ENCODE measurements around the gene MYL11.

MYL11 gene

DNA sequence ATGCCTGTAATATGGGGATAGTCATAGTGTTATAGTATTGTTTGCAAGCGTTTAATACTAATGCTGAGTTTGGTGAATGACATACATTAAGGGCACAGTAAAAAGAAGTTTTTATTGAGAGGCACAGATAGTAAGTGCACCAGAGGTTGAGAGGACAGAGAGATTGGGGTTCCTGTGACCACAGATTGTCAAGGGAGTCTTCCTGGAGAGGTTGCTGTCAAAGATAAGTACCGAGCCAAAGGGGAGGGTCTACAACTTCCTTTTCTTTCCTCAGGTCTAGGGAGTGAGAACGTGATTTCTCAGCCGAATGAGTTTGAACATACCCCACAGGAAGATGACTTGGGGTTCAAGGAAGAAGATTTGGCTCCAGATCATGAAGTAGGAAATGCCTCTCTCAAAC is 22.5 kb downstream of the MYL11 start:
- peak; percentile 70 for DNase-seq

DNA sequence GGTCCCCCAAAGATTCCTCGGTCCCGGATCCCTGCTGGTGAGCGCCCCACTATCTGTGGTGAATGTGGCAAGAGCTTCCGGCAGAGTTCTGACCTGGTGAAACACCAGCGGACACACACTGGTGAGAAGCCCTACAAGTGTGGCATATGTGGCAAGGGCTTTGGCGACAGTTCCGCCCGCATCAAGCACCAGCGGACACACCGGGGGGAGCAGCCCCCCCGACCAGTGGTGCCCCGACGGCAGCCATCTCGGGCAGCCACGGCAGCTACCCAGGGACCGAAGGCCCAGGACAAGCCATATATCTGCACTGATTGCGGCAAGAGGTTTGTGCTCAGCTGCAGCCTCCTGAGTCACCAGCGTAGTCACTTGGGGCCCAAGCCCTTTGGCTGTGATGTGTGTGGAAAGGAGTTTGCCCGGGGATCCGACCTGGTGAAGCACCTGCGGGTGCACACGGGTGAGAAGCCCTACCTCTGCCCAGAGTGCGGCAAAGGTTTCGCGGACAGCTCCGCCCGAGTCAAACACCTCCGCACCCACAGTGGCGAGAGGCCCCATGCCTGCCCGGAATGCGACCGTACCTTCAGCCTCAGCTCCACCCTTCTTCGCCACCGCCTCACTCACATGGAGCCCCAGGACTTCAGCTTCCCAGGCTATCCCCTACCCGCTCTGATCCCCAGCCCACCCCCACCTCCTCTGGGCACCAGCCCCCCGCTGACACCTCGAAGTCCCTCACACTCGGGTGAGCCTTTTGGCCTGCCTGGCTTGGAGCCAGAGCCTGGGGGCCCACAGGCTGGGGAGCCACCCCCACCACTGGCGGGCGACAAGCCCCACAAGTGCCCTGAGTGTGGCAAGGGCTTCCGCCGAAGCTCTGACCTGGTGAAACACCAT is 23.4 kb downstream of the MYL11 start:
- DNase-seq: no peak

DNA sequence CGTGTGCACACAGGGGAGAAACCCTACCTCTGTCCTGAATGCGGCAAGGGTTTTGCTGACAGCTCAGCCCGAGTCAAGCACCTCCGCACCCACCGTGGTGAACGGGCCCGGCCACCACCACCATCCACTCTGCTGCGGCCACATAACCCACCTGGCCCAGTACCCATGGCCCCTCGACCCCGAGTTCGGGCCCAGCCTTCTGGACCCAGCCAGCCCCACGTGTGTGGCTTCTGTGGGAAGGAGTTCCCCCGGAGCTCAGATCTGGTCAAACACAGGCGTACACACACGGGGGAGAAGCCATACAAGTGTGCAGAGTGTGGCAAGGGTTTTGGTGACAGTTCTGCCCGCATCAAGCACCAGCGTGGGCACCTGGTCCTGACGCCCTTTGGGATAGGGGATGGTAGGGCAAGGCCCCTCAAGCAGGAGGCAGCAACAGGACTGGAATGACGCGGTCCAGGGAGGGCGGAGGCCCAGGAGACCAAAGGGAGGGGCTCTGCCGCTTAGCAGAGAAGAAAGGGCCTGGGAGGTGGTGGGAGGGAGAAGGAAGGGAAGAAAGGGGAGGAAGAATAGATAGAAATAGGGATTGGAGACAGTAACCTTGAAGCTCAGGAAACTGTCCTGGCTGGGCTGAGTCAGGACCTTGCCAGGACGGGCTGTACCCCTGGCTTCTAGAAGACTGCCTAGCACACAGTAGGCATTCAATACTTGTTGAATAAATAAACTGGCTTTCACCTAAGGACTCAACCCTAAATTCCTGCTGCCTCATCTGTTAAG is 24.2 kb downstream of the MYL11 start:
- DNase-seq: no peak

DNA sequence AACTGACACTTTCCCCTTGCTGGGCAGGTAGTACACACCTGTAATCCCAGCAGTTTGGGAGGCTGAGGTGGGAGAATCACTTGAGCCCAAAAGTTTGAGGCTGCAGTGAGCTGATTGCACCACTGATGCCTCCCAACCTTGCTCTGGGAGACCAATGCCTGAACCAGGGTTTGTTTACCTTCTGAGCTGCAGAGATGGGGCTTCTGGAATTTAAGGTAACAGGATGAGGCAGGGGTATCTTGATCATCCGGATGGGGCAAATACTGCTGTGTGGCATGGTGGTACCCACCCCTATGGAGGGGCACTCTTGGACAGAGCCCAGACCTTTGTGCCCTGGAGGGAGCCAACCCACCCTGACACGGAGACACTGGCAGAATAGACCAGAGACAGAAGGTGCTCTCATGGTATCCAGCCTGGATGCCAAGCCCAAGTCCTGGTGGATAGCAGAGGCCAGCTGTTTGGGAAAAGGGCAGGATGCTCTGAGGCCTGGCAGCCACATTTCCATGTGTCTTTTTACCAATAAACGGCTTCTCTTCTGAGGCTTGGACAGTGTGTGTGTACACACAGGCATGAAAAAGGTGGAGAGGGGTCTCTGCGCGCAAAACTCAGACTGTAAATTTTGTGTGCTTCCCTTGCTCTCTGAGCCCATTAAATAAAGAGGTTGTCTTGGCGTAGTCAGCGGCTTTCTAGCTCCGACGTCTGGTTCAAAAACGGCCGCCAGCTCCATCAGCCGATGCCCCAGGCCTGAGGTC is 25.0 kb downstream of the MYL11 start:
- DNase-seq: no peak

DNA sequence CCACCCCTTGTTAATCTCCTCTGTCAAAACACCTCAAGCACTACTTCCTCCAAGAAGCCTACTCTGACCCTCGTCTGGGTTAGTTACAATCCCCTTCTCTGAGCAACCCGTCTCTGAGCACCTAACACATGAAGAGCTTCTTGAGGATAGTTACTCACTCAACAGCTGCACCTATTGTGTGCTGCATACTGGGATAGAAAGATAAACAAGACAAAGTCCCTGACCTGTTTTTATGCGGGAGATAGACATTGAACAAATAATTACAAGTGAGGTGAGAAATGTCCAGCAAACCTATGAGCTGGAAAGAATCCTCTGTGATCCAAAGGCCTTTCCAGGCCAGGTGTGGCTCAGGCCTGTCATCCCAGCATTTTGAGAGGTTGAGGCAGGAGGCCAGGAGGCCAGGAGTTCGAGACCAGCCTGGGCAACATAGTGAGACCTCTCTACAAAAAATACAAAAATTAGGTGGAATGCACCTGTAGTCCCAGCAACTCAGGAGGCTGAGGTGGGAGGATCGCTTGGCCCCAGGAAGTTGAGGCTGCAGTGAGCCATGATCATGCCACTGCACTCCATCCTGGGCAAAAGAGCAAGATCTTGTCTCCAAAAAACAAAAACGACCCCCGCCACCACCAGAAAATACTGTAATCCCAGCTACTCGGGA is 27.3 kb downstream of the MYL11 start:
- no peak for DNase-seq

DNA sequence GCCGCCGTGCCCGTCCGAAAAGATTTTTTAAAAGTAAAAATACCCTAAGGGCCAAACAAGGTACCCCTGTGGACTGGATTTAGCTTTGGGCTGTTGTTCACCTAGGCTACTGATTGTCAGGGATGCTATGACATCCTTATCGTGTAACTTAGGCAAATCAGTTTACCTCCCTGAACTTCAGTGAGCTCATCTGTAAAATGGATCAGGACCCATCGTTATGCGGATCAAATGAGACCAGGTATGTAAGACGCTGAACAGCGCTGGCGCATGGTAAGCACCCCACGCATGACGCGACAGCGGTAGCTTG is 32.1 kb downstream of the MYL11 start:
- DNase-seq: no peak

DNA sequence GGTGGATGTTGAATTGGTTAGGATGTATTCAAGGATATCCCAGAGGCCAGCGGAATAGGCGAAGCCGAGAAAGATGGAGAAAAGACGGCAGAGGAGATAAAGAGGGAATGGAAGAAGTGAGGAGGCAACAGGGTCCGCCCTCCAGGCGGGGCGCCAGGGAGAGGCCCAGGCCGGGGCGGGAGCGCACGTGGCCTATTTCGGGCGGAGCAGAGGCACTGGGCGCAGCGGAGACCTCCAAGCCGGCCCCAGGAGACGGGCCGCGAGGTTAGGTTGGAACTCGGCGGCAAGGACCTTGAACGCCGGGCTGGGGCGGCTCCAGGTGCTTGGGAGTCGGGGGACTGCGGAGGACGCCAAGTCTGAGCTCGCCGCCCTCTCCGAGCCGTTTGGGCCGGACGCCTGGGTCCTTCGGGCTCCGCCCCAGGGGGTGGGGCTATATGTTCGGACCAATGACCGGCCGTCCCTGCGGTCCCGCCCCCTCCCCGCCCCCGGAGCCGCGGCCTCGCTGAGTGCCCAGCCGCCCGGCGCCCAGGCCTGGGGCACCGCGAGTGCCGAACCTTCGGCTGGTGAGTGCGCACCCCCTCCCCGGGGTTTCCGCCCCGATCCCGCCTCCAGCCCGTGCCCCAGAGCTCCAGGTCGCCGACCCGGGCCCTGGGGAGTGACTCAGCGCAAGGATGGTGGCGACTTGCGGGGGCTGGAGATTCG is 32.7 kb downstream of the MYL11 start, which contains the start of gene ZNF771:
Gene ZNF771, plus strand, starts transcription at position 505 of the 702 bp plus-strand sequence. CDS start 448 bp downstream, outside the sequence.
- peak; percentile 97 for DNase-seq

DNA sequence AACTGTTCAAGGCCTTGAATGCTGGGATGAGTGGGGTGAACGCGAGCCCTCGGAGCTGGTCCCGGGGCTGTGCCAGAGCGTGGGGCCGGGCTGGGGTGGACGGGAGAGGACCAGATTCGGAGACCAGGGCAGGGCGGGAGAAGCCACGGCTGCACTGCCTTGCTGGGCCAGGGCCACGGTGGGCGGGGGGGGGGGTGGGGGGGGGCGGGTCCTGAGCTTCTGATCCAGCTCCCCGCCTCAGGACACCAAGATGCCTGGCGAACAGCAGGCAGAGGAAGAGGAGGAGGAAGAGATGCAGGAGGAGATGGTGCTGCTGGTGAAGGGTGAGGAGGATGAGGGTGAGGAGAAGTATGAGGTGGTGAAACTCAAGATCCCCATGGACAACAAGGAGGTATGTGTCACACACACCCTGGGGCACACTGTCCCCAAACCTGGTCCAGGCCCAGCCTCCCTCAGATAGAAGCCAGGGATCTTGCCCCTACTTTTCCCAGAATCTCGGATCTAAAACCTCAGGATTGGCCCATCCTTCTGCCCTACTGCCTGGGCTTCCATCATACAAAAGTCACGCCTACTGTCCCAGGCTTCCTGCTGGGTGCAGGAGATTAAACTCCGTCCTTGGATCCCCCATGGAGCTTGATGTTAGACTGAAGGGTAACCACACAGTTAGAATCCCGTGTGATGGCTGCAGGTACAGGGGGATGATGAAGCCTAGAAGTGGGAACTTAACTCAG is 33.4 kb downstream of the MYL11 start:
- no peak for DNase-seq

DNA sequence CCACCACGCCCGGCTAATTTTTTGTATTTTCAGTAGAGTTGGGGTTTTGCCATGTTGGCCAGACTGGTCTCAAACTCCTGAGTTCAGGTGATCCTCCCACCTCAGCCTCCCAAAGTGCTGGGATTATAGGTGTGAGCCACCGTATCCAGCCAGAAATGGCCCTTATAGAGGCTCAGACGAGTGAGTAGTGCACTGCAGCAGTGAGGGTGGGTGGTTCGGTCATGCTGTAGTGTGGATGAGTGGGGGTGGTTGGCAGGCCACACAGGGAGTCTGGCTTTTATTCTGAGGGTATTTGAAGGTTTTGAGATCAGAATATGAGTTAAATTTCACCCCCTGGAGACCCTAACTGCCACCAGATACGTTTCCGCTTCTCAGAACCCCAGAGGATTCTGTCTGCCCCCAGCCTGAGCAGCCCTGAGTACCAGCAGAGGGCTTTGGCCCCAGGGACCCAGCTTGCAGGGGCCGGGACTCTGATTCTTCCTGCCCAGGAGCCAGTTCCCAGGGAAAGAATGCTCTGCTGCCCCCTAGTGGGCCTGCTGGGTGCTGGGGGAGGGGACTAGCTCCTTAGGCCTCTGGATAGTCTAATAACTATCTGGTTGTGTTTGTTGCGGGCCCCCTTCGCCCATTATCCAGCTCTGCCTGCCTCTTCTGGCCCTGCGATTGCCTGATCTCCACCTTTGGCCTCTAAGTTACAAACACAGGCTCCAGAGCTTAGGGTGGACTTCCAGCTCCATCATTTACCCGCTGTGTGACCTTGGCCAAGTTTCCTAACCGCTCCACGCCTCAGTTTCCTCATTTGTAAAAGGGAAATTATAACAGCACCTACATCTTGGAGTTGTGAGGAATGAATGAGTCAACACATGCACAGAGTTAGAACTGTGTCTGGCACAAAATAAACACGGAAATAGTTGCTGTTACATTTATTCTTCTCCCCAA is 34.8 kb downstream of the MYL11 start:
- peak; percentile 96 for DNase-seq

DNA sequence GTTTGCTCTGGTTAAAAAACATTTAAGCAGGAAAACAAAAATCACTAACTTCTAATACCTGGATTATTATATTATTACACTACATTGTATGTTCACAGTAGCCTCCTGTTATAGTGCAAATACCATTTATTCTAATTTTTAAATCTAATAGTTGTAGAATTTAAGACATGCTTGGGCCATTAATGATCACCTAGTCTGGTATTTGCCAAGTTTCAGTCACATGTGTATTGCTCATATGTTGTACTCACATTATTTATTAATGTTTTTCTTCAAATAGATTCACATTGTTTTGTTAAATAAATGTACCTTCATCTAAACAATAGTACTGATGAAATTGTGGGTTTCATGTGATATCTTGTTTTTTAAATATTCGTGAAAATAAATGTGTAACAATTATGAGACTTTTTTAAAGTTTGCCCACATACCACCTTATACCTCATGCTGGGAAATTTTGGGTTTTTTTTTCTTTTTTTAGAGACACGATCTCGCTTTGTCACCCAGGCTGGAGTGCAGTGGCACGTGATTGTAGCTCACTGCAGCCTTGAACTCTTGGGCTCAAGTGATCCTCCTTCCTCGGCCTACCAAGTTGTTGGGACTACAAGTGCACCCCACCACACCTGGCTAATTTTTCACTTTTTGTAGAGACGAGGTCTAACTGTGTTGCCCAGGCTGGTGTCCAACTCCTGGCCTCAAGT is 38.7 kb downstream of the MYL11 start:
- DNase-seq: no peak

DNA sequence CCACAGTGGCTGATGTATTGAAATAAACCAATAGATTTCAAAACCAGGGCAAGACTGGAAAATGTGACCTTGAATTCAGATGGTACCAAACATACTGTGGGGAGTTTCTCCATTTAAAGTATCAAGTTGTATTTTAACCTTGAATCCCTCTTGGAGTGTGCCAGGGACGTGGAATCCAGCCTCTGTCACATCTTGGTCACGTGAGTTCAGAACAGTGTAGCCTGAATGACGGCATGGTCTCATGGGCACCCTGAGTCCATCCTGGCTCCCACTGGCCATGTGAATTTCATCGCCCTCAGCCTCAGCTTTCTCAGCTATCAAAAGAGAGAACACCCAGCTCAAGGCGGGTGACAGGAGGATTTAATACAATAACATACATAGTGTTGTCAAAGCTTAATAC is 39.6 kb downstream of the MYL11 start:
- DNase-seq: no peak

DNA sequence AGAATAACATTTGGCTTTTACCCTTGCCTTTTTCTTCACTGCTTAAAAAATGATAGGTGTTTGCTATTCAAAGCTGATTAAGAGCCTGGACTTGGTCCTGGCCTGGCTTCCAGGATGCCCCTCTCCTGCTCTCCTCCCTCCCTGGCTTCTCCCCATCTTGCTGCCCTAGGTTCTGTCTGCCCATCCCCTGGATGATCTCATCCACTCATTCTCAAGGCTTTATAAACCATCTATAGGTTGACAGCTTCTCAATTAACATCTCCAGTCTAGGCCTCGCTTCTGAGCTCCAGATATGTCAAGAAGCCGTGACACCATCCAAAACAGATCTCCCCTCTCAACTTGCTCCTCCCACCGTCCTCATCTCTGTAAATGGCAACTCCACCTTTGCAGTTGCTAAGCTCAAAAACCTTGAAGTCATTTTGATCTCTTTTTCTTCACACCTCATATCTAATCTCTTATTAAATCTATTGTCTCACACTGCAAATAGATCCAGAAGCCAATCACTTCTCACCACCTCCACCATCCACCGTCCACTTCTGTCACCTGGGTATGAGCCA is 41.5 kb downstream of the MYL11 start:
- DNase-seq: no peak

DNA sequence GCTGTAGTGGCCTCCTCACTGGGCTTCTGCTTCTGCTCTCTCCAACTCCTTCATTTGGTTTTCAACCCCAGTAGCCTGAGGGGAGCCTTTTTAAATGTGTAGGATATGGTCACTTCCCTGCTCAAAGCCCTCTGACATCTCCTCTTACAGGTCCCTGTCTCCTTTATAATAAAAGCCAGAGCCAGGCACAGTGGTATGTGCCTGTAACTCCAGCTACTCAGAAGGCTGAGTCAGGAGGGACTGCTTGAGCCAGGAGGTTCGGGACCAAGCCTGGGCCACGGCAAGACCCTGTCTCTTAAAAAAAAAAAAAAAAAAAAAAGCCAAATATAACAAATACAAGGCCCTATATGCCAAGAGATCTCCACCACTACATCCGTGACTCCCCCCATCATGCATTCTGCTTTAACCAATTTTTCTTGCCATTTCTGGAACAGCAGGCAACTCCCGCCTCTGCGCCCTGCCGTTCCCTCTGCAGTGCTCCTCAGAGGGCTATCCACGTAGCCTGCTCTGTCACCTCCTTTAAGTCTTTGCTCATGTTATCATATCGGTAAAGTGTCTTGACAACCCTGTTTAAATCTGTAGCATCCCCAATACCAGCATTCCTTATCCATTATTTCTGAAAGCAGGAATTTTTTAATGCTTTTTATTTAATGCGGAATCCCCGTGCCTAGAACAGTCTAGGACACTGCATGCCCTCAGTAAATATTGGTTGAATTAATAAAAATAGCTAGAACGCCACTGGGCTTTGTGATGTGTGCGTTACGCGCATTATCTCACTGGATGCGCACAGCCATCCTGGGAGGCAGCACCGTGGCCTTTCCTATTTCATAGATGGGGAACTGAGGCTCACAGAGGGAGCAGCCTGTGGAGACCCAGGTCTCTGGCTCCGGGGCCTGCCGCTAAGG is 42.3 kb downstream of the MYL11 start:
- DNase-seq: peak; percentile 33

DNA sequence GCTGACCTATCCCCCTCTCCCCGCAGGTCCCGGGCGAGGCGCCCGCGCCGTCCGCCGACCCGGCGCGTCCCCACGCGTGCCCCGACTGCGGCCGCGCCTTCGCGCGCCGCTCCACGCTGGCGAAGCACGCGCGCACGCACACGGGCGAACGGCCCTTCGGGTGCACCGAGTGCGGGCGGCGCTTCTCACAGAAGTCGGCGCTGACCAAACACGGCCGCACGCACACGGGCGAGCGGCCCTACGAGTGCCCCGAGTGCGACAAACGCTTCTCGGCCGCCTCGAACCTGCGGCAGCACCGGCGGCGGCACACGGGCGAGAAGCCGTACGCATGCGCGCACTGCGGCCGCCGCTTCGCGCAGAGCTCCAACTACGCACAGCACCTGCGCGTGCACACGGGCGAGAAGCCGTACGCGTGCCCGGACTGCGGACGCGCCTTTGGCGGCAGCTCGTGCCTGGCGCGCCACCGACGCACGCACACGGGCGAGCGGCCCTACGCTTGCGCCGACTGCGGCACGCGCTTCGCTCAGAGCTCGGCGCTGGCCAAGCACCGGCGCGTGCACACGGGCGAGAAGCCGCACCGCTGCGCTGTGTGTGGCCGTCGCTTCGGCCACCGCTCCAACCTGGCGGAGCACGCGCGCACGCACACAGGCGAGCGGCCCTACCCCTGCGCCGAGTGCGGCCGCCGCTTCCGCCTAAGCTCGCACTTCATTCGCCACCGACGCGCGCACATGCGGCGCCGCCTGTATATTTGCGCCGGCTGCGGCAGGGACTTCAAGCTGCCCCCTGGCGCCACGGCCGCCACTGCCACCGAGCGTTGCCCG is 43.1 kb downstream of the MYL11 start:
- peak; percentile 97 for DNase-seq

DNA sequence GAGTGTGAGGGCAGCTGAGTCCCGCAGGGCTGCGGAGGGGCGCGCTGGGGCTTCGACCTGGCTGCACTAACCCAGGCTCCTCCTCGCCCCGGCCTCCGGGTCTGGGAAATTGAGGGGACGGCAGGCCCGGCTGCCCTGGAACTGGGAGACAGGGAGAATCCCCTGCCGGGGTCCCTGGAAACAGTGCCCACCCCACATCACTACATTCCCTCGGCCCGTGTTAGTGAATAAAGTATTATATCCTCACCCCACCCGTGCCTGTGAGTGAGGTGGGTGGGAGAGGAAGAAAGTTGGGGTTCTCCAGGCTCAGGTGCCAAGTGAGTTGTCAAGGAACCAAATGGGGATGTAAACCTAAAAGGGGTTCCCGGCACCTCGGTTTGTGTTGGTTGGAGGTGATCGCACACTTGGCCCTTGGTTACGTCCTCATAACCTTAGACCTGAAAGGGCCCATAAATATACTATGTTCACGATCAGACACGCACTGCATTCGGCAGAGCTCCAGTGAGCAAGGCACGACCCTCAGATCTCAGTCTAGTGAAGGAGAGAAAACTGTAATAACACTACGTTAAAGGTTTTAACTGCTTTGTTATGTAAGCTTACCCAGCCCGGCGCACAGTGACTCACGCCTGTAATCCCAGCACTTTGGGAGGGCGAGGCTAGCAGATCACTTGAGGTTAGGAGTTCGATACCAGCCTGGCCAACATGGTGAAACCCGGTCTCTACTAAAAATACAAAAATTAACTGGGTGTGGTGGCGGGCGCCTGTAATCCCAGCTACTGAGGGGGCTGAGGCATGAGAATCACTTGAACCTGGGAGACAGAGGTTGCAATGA is 44.0 kb downstream of the MYL11 start:
- DNase-seq: peak; percentile 34

DNA sequence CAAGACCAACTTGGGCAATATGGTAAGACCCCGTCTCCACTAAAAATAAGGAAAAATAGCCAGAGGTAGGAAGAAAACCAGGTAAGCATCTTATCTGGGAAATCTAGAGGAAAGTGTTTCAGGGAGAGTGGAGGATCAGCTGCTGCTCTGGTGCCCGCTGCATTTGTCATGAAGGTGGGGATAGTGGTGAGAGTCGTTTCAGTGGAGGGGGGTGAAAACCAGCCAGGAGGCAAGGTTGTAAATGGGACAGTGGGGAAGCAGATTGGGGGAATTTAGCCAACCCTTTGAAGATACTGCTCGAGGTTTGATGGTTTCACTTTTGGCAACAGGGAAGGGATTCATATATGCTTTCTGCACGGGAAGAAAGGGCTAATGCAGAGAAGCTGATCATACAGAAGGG is 46.4 kb downstream of the MYL11 start:
- no peak for DNase-seq

All from hematopoietic multipotent progenitor cell treated with erythropoietin and hydrocortisone succinate and interleukin-3 and kit ligand, for 4 days (in vitro differentiated cells).